GM12878 (cell line): Measurements from ENCODE around the gene THAP6. TPM values are rescaled to one million over a fixed set of nuclear protein-coding genes. Genes with fewer than 3 reads are reported as not detected.
A peak's percentile ranks its signal among the peaks of the same experiment; 100 is the strongest.

Source experiments
- ATF7 ChIP-seq: fragments of 450-650 bp; IDR thresholded peaks from 2 replicates; pipeline ENCODE4 v1.6.1; 2016; ENCODE audit warnings: low read depth, mild to moderate bottlenecking
- BCLAF1 ChIP-seq: fragments of 450-650 bp; IDR thresholded peaks from 2 replicates; pipeline ENCODE4 v1.6.1; 2017; ENCODE audit warnings: antibody characterized with exemption, mild to moderate bottlenecking, moderate library complexity
- EED ChIP-seq: sonication (generic); IDR thresholded peaks from 2 replicates; pipeline ENCODE4 v1.6.1; 2016; ENCODE audit warnings: antibody characterized with exemption, low read depth
- HDGF ChIP-seq: fragments of 450-650 bp; IDR thresholded peaks from 2 replicates; pipeline ENCODE4 v1.6.1; 2016; ENCODE audit warnings: antibody characterized with exemption
- IKZF1 ChIP-seq: fragments of 450-650 bp; conservative IDR thresholded peaks from 2 replicates; pipeline ENCODE4 v1.6.1; 2017; ENCODE audit warnings: antibody characterized with exemption, mild to moderate bottlenecking
- JUND ChIP-seq: IDR thresholded peaks from 2 replicates; pipeline ENCODE4 v1.6.1; 2012; ENCODE audit warnings: low read depth, mild to moderate bottlenecking, low read length, improper control_type of control experiment, moderate library complexity
- KLF5 ChIP-seq: fragments of 450-650 bp; IDR thresholded peaks from 2 replicates; pipeline ENCODE4 v1.6.1; 2014; ENCODE audit warnings: mild to moderate bottlenecking; ENCODE audit not compliant: partially characterized antibody
- MTA3 ChIP-seq: IDR thresholded peaks from 2 replicates; pipeline ENCODE4 v1.6.1; 2012; ENCODE audit warnings: low read length, inconsistent platforms, borderline replicate concordance
- MXI1 ChIP-seq: fragments of 150-350 bp; IDR thresholded peaks from 2 replicates; pipeline ENCODE4 v1.6.1; 2011; ENCODE audit warnings: low read depth, mild to moderate bottlenecking, inconsistent platforms, low read length, improper control_type of control experiment
- NKRF ChIP-seq: fragments of 450-650 bp; conservative IDR thresholded peaks from 2 replicates; pipeline ENCODE4 v1.6.1; 2017; ENCODE audit warnings: mild to moderate bottlenecking, moderate library complexity
- PAX5 ChIP-seq: IDR thresholded peaks from 2 replicates; pipeline ENCODE4 v1.6.1; 2011; ENCODE audit warnings: low read depth, low read length, borderline replicate concordance
- STAT3 ChIP-seq: IDR thresholded peaks from 2 replicates; pipeline ENCODE4 v1.6.1; 2011; ENCODE audit warnings: low read depth, low read length, improper control_type of control experiment
- TCF3 ChIP-seq: IDR thresholded peaks from 2 replicates; pipeline ENCODE4 v1.6.1; 2012; ENCODE audit warnings: low read depth, mild to moderate bottlenecking, low read length, borderline replicate concordance; ENCODE audit not compliant: insufficient read depth
- polyA plus RNA-seq, 11 experiments: library from polyadenylated mRNA; depleted of rRNA in 4 of 11; unstranded in 6 of 11; stranded (reverse) in 5 of 11; fragments of >200 nt; fragmentation: Nextera tagmentation in 4 of 11; fragmentation: Illumina TruSeq in 1 of 11; extraction: Ambion mirVana in 4 of 11; extraction: Trizol in 1 of 11; gene quantifications; 1 replicate in 1 of 11; 2 replicates in 10 of 11; pipeline versions ENCODE4 v1.2.1 to v1.2.3, GENCODE V29; 2011 to 2016; ENCODE audit warnings: inconsistent platforms in 2 of 11, missing spikeins in 2 of 11, low read depth in 1 of 11
- total RNA-seq, 4 experiments: library from RNA; depleted of rRNA in 3 of 4; stranded (reverse); fragments of >200 nt in 3 of 4; fragmentation: Illumina TruSeq in 1 of 4; extraction: Trizol in 1 of 4; gene quantifications; 2 replicates each; pipeline versions ENCODE4 v1.2.1 to v1.2.3, GENCODE V29; 2013 to 2021
- TF ChIP-seq, protein P1 (sequence below): fragments of 450-650 bp; IDR thresholded peaks from 2 replicates; pipeline ENCODE4 v1.6.1; 2017; ENCODE audit warnings: low read depth, mild to moderate bottlenecking, moderate library complexity
- TF ChIP-seq, protein P2 (sequence below): fragments of 150-350 bp; IDR thresholded peaks from 2 replicates; pipeline ENCODE4 v1.6.1; 2016; ENCODE audit warnings: low read depth, low read length
- TF ChIP-seq, protein P3 (sequence below): fragments of 450-650 bp; formaldehyde crosslinking; IDR thresholded peaks from 2 replicates; pipeline ENCODE4 v1.5.0; 2022; ENCODE audit warnings: mild to moderate bottlenecking, missing genetic modification characterization

THAP6 gene
- total and polyA plus RNA-seq, 10 of the 15 experiments (the other 5 are each of a cell fraction or from before 2014, with no cell fraction given), result 8.9 to 21.9 (median 12.8) TPM

DNA sequence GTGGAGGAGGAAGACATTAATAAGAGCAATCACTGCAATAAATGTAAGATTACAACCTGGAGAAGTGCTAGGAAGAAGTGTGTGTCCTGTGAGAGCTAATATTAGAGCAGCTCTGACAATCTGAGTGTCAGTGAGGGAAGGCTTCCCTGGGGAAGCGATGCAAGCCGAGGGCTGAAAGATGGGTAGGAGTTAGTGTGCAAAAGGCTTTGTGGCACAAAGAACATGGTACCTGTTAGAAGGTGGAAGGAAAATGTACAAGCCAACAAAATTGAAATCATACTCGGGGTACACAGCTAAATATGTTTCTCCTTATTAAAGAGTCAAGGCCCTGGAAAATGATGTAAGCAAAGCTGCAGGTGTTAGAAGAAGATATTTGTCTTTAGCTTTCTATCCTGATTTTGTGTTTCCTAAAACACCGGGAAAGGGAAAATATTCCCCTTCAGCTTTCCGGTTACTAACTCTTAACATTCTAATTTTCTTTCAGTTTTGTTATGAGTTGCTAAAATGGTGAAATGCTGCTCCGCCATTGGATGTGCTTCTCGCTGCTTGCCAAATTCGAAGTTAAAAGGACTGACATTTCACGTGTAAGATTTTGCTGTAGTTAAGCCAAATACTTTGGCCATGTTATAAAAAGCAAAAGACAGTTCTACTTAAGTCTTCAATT is 808 bp downstream of the THAP6 start (continued):
- TF ChIP-seq, protein P1, sequence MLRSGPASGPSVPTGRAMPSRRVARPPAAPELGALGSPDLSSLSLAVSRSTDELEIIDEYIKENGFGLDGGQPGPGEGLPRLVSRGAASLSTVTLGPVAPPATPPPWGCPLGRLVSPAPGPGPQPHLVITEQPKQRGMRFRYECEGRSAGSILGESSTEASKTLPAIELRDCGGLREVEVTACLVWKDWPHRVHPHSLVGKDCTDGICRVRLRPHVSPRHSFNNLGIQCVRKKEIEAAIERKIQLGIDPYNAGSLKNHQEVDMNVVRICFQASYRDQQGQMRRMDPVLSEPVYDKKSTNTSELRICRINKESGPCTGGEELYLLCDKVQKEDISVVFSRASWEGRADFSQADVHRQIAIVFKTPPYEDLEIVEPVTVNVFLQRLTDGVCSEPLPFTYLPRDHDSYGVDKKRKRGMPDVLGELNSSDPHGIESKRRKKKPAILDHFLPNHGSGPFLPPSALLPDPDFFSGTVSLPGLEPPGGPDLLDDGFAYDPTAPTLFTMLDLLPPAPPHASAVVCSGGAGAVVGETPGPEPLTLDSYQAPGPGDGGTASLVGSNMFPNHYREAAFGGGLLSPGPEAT, result peak; percentile 64; the same call in 1 of the 2 replicates
- TF ChIP-seq, protein P2, sequence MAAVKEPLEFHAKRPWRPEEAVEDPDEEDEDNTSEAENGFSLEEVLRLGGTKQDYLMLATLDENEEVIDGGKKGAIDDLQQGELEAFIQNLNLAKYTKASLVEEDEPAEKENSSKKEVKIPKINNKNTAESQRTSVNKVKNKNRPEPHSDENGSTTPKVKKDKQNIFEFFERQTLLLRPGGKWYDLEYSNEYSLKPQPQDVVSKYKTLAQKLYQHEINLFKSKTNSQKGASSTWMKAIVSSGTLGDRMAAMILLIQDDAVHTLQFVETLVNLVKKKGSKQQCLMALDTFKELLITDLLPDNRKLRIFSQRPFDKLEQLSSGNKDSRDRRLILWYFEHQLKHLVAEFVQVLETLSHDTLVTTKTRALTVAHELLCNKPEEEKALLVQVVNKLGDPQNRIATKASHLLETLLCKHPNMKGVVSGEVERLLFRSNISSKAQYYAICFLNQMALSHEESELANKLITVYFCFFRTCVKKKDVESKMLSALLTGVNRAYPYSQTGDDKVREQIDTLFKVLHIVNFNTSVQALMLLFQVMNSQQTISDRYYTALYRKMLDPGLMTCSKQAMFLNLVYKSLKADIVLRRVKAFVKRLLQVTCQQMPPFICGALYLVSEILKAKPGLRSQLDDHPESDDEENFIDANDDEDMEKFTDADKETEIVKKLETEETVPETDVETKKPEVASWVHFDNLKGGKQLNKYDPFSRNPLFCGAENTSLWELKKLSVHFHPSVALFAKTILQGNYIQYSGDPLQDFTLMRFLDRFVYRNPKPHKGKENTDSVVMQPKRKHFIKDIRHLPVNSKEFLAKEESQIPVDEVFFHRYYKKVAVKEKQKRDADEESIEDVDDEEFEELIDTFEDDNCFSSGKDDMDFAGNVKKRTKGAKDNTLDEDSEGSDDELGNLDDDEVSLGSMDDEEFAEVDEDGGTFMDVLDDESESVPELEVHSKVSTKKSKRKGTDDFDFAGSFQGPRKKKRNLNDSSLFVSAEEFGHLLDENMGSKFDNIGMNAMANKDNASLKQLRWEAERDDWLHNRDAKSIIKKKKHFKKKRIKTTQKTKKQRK, result no peak
- TF ChIP-seq BCLAF1, result no peak
- no peak for TF ChIP-seq TCF3
- peak; percentile 71; the same call in 1 of the 2 replicates for TF ChIP-seq NKRF
- no peak for TF ChIP-seq HDGF
- no peak for TF ChIP-seq PAX5
- TF ChIP-seq MXI1, result peak; percentile 93
- peak; percentile 61 for TF ChIP-seq MTA3
- TF ChIP-seq KLF5, result no peak
- TF ChIP-seq ATF7, result 0 out of 2 replicates have a peak, but pooled peaks have one; percentile 10
- peak; percentile 74; the same call in 1 of the 2 replicates for TF ChIP-seq JUND
- TF ChIP-seq, protein P3, sequence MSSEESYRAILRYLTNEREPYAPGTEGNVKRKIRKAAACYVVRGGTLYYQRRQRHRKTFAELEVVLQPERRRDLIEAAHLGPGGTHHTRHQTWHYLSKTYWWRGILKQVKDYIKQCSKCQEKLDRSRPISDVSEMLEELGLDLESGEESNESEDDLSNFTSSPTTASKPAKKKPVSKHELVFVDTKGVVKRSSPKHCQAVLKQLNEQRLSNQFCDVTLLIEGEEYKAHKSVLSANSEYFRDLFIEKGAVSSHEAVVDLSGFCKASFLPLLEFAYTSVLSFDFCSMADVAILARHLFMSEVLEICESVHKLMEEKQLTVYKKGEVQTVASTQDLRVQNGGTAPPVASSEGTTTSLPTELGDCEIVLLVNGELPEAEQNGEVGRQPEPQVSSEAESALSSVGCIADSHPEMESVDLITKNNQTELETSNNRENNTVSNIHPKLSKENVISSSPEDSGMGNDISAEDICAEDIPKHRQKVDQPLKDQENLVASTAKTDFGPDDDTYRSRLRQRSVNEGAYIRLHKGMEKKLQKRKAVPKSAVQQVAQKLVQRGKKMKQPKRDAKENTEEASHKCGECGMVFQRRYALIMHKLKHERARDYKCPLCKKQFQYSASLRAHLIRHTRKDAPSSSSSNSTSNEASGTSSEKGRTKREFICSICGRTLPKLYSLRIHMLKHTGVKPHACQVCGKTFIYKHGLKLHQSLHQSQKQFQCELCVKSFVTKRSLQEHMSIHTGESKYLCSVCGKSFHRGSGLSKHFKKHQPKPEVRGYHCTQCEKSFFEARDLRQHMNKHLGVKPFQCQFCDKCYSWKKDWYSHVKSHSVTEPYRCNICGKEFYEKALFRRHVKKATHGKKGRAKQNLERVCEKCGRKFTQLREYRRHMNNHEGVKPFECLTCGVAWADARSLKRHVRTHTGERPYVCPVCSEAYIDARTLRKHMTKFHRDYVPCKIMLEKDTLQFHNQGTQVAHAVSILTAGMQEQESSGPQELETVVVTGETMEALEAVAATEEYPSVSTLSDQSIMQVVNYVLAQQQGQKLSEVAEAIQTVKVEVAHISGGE (CRISPR knock-in tag), result no peak
- TF ChIP-seq IKZF1, result peak; percentile 53
- TF ChIP-seq STAT3, result no peak
- peak; percentile 47 for TF ChIP-seq EED
